K562 (cell line): Measurements from ENCODE around the gene TM9SF4. TPM values are rescaled to one million over a fixed set of nuclear protein-coding genes. Genes with fewer than 3 reads are reported as not detected.

Experiments
- ARNT ChIP-seq, 2 experiments: fragments of 450-650 bp; IDR thresholded peaks; 2 replicates each; pipeline ENCODE4 v1.6.1; 2016; ENCODE audit warnings: mild to moderate bottlenecking in 1 of 2
- CBX8 ChIP-seq: fragments of 200-600 bp; sonication (generic); IDR thresholded peaks from 2 replicates; pipeline ENCODE4 v1.6.1; 2012; ENCODE audit warnings: borderline replicate concordance, mixed run types, low read depth, mild to moderate bottlenecking, moderate library complexity, mixed read lengths, low read length, control low read depth, inconsistent platforms; ENCODE audit not compliant: poor library complexity, severe bottlenecking; ENCODE audit errors: extremely low read depth
- ERF ChIP-seq: fragments of 450-650 bp; formaldehyde crosslinking; IDR thresholded peaks from 2 replicates; pipeline ENCODE4 v1.4.0; 2020; ENCODE audit warnings: mild to moderate bottlenecking, mixed read lengths
- GABPB1 ChIP-seq: sonication (generic); formaldehyde crosslinking; IDR thresholded peaks from 2 replicates; pipeline ENCODE4 v1.8.0; 2022; ENCODE audit warnings: mild to moderate bottlenecking, missing genetic modification reagents
- GABPB2 ChIP-seq: fragments of 250-450 bp; sonication (Bioruptor Pico); conservative IDR thresholded peaks from 2 replicates; pipeline ENCODE4 v1.5.1; 2021; ENCODE audit warnings: mild to moderate bottlenecking
- HDGF ChIP-seq: fragments of 450-650 bp; IDR thresholded peaks from 2 replicates; pipeline ENCODE4 v1.6.1; 2016
- KHSRP ChIP-seq: fragments of 450-650 bp; IDR thresholded peaks from 2 replicates; pipeline ENCODE4 v1.6.1; 2017
- L3MBTL2 ChIP-seq: fragments of 450-650 bp; IDR thresholded peaks from 2 replicates; pipeline ENCODE4 v1.6.1; 2016; ENCODE audit warnings: mild to moderate bottlenecking, moderate library complexity
- MCM2 ChIP-seq: fragments of 450-650 bp; IDR thresholded peaks from 2 replicates; pipeline ENCODE4 v1.6.1; 2017; ENCODE audit warnings: low read depth, mild to moderate bottlenecking
- MLX ChIP-seq, 2 experiments: fragments of 450-650 bp in 1 of 2; sonication (generic) in 1 of 2; formaldehyde crosslinking; conservative IDR thresholded peaks; 2 replicates each; pipeline versions ENCODE4 v1.4.0 to v1.8.1; 2020 to 2022; ENCODE audit warnings: mild to moderate bottlenecking in 1 of 2, missing genetic modification reagents in 1 of 2
- MTA2 ChIP-seq: fragments of 450-650 bp; IDR thresholded peaks from 2 replicates; pipeline ENCODE4 v1.6.1; 2016; ENCODE audit warnings: low read depth
- NEUROD1 ChIP-seq: fragments of 150-350 bp; IDR thresholded peaks from 2 replicates; pipeline ENCODE4 v1.6.1; 2014; ENCODE audit warnings: borderline replicate concordance, low read length, low read depth; ENCODE audit not compliant: partially characterized antibody
- NRF1 ChIP-seq, 2 experiments: fragments of 450-650 bp; IDR thresholded peaks in 1 of 2; conservative IDR thresholded peaks in 1 of 2; 2 replicates each; pipeline ENCODE4 v1.6.1; 2014; ENCODE audit warnings: mild to moderate bottlenecking in 2 of 2
- PRPF4 ChIP-seq: fragments of 200-400 bp; formaldehyde crosslinking; IDR thresholded peaks from one replicate; pipeline ENCODE4 v1.6.1; 2017; ENCODE audit warnings: low read length, low read depth, mild to moderate bottlenecking; ENCODE audit not compliant: insufficient read depth, poor library complexity, severe bottlenecking
- PYGO2 ChIP-seq: fragments of 450-650 bp; IDR thresholded peaks from 2 replicates; pipeline ENCODE4 v1.6.1; 2016; ENCODE audit warnings: mild to moderate bottlenecking, missing genetic modification characterization, moderate library complexity, missing compliant biosample characterization
- SIRT6 ChIP-seq: IDR thresholded peaks from one replicate; pipeline ENCODE4 v1.6.1; 2012; ENCODE audit warnings: low read depth, mild to moderate bottlenecking, control low read depth, inconsistent platforms, low read length, moderate library complexity
- SMAD1 ChIP-seq: fragments of 150-350 bp; IDR thresholded peaks from 2 replicates; pipeline ENCODE4 v1.6.1; 2014; ENCODE audit warnings: low read length, low read depth; ENCODE audit not compliant: partially characterized antibody
- SMAD2 ChIP-seq: fragments of 150-350 bp; IDR thresholded peaks from 2 replicates; pipeline ENCODE4 v1.6.1; 2014; ENCODE audit warnings: low read depth, mild to moderate bottlenecking, low read length
- TEAD2 ChIP-seq: fragments of 450-650 bp; IDR thresholded peaks from 2 replicates; pipeline ENCODE4 v1.6.1; 2016; ENCODE audit warnings: missing genetic modification characterization, control low read depth, missing compliant biosample characterization
- WHSC1 ChIP-seq: IDR thresholded peaks from one replicate; pipeline ENCODE4 v1.6.1; 2012; ENCODE audit warnings: low read length, control low read depth, inconsistent platforms
- ZKSCAN3 ChIP-seq: fragments of 250-450 bp; sonication (Bioruptor Pico); IDR thresholded peaks from 2 replicates; pipeline ENCODE4 v1.4.0; 2020
- ZNF143 ChIP-seq: sonication (generic); formaldehyde crosslinking; IDR thresholded peaks from 2 replicates; pipeline ENCODE4 v1.9.0; 2022; ENCODE audit warnings: mild to moderate bottlenecking, missing genetic modification reagents
- ZNF277 ChIP-seq: fragments of 250-450 bp; sonication (Bioruptor Pico); IDR thresholded peaks from 2 replicates; pipeline ENCODE4 v1.8.0; 2022; ENCODE audit warnings: inconsistent platforms, mild to moderate bottlenecking, moderate library complexity, borderline replicate concordance
- ZNF507 ChIP-seq: conservative IDR thresholded peaks from 2 replicates; pipeline ENCODE4 v1.6.1; 2017; ENCODE audit warnings: missing genetic modification characterization, missing compliant biosample characterization
- ZNF76 ChIP-seq: fragments of 250-450 bp; sonication (Bioruptor Pico); IDR thresholded peaks from 2 replicates; pipeline ENCODE4 v1.4.0; 2020; ENCODE audit warnings: mild to moderate bottlenecking, moderate library complexity, borderline replicate concordance
- polyA plus RNA-seq, 8 experiments: library from polyadenylated mRNA; depleted of rRNA in 4 of 8; stranded (reverse) in 5 of 8; unstranded in 3 of 8; fragments of >200 nt; fragmentation: Nextera tagmentation in 2 of 8; fragmentation: Illumina TruSeq in 1 of 8; extraction: Ambion mirVana in 2 of 8; extraction: Trizol in 1 of 8; gene quantifications; 2 replicates each; pipeline versions ENCODE4 v1.2.1 to v1.2.3, GENCODE V29; 2011 to 2014; ENCODE audit warnings: inconsistent platforms in 1 of 8, missing spikeins in 1 of 8
- total RNA-seq, 7 experiments: library from RNA; depleted of rRNA in 6 of 7; stranded (reverse); fragments of >200 nt in 6 of 7; fragmentation: Illumina TruSeq in 2 of 7; extraction: Trizol in 2 of 7; gene quantifications; 2 replicates each; pipeline versions ENCODE4 v1.2.1 to v1.2.3, GENCODE V29; 2011 to 2021; ENCODE audit warnings: low replicate concordance in 1 of 7
- TF ChIP-seq, protein P1 (sequence below): fragments of 250-450 bp; sonication (Bioruptor Pico); IDR thresholded peaks from 2 replicates; pipeline ENCODE4 v1.8.0; 2021; ENCODE audit warnings: moderate library complexity, mild to moderate bottlenecking, inconsistent platforms

TM9SF4 gene
- total and polyA plus RNA-seq, 9 of the 15 experiments (the other 6 are each of a cell fraction or from before 2014, with no cell fraction given): 14.5 to 46.3 (median 26.9) TPM

DNA sequence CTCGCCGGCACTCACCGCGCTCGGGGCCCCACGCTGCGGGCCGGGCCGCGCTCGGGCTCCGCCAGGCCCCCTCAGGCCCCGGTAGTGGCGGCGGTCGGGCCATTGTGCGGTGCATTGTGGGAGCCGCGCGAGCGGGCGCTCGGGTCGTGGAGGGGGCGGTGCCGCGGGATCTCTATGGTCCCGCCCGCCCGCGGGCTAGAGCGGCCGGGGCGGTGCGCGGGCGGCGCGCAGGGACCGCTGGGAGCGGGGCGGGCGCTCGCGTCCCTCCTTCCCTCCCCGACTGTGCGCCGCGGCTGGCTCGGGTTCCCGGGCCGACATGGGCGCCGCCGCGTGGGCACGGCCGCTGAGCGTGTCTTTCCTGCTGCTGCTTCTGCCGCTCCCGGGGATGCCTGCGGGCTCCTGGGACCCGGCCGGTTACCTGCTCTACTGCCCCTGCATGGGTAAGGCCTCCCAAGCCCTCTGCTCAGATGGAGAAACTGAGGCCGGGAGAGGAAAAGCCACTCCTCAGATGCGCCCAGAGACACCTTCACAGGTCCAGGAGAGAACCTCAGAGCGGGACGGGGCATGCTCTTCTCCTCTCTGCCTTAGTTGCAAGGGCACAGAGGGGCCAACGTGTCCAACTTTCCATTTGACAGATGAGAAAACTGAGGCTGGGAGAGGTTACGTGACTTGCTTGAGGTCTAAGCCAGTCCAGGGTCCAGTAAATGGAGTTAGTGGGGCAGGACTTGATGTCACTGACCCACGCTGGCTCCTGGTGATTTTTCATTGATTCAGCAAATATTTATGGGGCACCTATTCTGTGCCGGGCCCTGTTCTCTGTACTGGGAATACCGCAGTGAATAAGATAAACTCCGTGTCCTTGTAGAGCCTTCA, 98.3 kb downstream of the TM9SF4 start, which contains the start of the genes PLAGL2 and POFUT1 (continued):
- TF ChIP-seq GABPB1 (CRISPR knock-in tag): peak; percentile 62; the same call in 1 of the 2 replicates
- TF ChIP-seq CBX8: no peak
- TF ChIP-seq ARNT (IDR thresholded peaks at IDR 0.05): 0 out of 4 replicates have a peak, but pooled peaks of 1 of the 2 experiments have one; percentile 36
- no peak for TF ChIP-seq SMAD2
- no peak for TF ChIP-seq ZNF507 (tag)
- no peak for TF ChIP-seq TEAD2 (tag)
- TF ChIP-seq PRPF4: no peak
- no peak for TF ChIP-seq ZNF277 (CRISPR knock-in tag)
- no peak for TF ChIP-seq HDGF
- TF ChIP-seq NRF1 (conservative IDR thresholded peaks at IDR 0.05 in 1 of 2, IDR thresholded peaks at IDR 0.05 in 1 of 2): peak; percentile 79 to 83; a peak in 3 of 4 replicates
- peak; percentile 67; the same call in 1 of the 2 replicates for TF ChIP-seq ZNF76
- TF ChIP-seq MCM2: no peak
- no peak for TF ChIP-seq ERF (CRISPR knock-in tag)
- peak; percentile 75 for TF ChIP-seq ZNF143
- TF ChIP-seq SIRT6: no peak
- no peak for TF ChIP-seq MLX (CRISPR knock-in tag; conservative IDR thresholded peaks at IDR 0.05)
- TF ChIP-seq MTA2: no peak
- no peak for TF ChIP-seq GABPB2 (CRISPR knock-in tag)
- TF ChIP-seq NEUROD1: no peak
- peak; percentile 35 for TF ChIP-seq SMAD1
- TF ChIP-seq, protein P1, sequence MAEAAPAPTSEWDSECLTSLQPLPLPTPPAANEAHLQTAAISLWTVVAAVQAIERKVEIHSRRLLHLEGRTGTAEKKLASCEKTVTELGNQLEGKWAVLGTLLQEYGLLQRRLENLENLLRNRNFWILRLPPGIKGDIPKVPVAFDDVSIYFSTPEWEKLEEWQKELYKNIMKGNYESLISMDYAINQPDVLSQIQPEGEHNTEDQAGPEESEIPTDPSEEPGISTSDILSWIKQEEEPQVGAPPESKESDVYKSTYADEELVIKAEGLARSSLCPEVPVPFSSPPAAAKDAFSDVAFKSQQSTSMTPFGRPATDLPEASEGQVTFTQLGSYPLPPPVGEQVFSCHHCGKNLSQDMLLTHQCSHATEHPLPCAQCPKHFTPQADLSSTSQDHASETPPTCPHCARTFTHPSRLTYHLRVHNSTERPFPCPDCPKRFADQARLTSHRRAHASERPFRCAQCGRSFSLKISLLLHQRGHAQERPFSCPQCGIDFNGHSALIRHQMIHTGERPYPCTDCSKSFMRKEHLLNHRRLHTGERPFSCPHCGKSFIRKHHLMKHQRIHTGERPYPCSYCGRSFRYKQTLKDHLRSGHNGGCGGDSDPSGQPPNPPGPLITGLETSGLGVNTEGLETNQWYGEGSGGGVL (CRISPR knock-in tag): no peak
- TF ChIP-seq KHSRP: no peak
- no peak for TF ChIP-seq PYGO2 (tag)
- no peak for TF ChIP-seq WHSC1
- TF ChIP-seq ZKSCAN3 (CRISPR knock-in tag): no peak
- peak; percentile 45; the same call in 1 of the 2 replicates for TF ChIP-seq L3MBTL2
